H1 (cell line): ENCODE measurements around the gene GAST. TPM values are rescaled to one million over a fixed set of nuclear protein-coding genes. Genes with fewer than 3 reads are reported as not detected.
A peak's percentile ranks its signal among the peaks of the same experiment; 100 is the strongest.

Source experiments
- CTCF ChIA-PET: fragments of 300-600 bp; sonication (Branson Sonifier 250); formaldehyde crosslinking; loops from one replicate; lab custom pipeline; 2021; ENCODE audit not compliant: partially characterized antibody; lab: Charles Lee
- POLR2A ChIA-PET: fragments of 300-600 bp; sonication (Branson Sonifier 250); formaldehyde crosslinking; loops from one replicate; lab custom pipeline; 2021; ENCODE audit warnings: inconsistent platforms; ENCODE audit not compliant: partially characterized antibody; lab: Charles Lee
- DNase-seq, 2 experiments: peaks; one replicate each; pipeline versions ENCODE4 v3.0.0 to v3.0.0-alpha.2; 2010 to 2022; ENCODE audit warnings: low spot score in 2 of 2, low read depth in 1 of 2, mixed read lengths in 1 of 2
- FAIRE-seq: peaks from 2 replicates; lab custom pipeline; 2011; peaks lifted over from hg19 to GRCh38; lab: Jason Lieb, UNC
- H2AFZ ChIP-seq: 2 replicates; pipeline ENCODE4 v1.8.1; 2012; ENCODE audit warnings: low read length, inconsistent platforms
- H2AK5ac ChIP-seq: 2 replicates; pipeline ENCODE4 v1.6.1; 2013; ENCODE audit warnings: low read depth, low read length
- H2BK120ac ChIP-seq: replicated peaks from 2 replicates; pipeline ENCODE3; 2013; ENCODE audit warnings: low read depth, low read length, inconsistent platforms
- H2BK12ac ChIP-seq: 2 replicates; pipeline ENCODE4 v1.6.1; 2013; ENCODE audit warnings: low read depth, low read length
- H2BK15ac ChIP-seq: 2 replicates; pipeline ENCODE4 v1.6.1; 2013; ENCODE audit warnings: low read length
- H2BK20ac ChIP-seq: 2 replicates; pipeline ENCODE4 v1.6.1; 2013; ENCODE audit warnings: low read length
- H2BK5ac ChIP-seq: 2 replicates; pipeline ENCODE4 v1.6.1; 2013; ENCODE audit warnings: low read depth, low read length
- H3K14ac ChIP-seq: 2 replicates; pipeline ENCODE4 v1.6.1; 2013; ENCODE audit warnings: inconsistent platforms; ENCODE audit not compliant: insufficient read length
- H3K18ac ChIP-seq: 2 replicates; pipeline ENCODE4 v1.6.1; 2013; ENCODE audit warnings: low read length; ENCODE audit errors: extremely low read depth
- H3K23ac ChIP-seq: 2 replicates; pipeline ENCODE4 v1.6.1; 2013; ENCODE audit warnings: inconsistent platforms; ENCODE audit not compliant: insufficient read length
- H3K23me2 ChIP-seq: 2 replicates; pipeline ENCODE4 v1.6.1; 2013; ENCODE audit warnings: low read depth, low read length
- H3K27ac ChIP-seq: 2 replicates; pipeline ENCODE4 v1.6.1; 2011; ENCODE audit warnings: low read depth, low read length, inconsistent platforms
- H3K27me3 ChIP-seq, 4 experiments: replicated peaks in 1 of 4; 1 replicate in 1 of 4; 2 replicates in 3 of 4; pipeline versions ENCODE4 v1.6.1 to v1.8.1; 2011 to 2013; ENCODE audit warnings: low read length in 3 of 4, mild to moderate bottlenecking in 3 of 4, inconsistent platforms in 2 of 4, mixed read lengths in 2 of 4, moderate library complexity in 1 of 4; ENCODE audit not compliant: control insufficient read depth in 3 of 4, insufficient read depth in 3 of 4; ENCODE audit errors: extremely low read depth in 1 of 4
- H3K36me3 ChIP-seq, 4 experiments: 2 replicates each; pipeline versions ENCODE4 v1.6.1 to v1.8.1; 2011 to 2013; ENCODE audit warnings: mild to moderate bottlenecking in 4 of 4, low read length in 3 of 4, moderate library complexity in 2 of 4, control low read depth in 1 of 4, inconsistent platforms in 1 of 4; ENCODE audit not compliant: insufficient read depth in 4 of 4, control insufficient read depth in 2 of 4
- H3K4ac ChIP-seq: replicated peaks from 2 replicates; pipeline ENCODE3; 2013; ENCODE audit warnings: low read length, low read depth, mixed read lengths, inconsistent platforms; ENCODE audit not compliant: insufficient read length
- H3K4me1 ChIP-seq, 4 experiments: replicated peaks in 1 of 4; 1 replicate in 1 of 4; 2 replicates in 3 of 4; pipeline versions ENCODE4 v1.6.1 to v1.8.1; 2011 to 2013; ENCODE audit warnings: low read length in 3 of 4, inconsistent platforms in 2 of 4, mixed read lengths in 1 of 4; ENCODE audit not compliant: insufficient read depth in 4 of 4, control insufficient read depth in 3 of 4
- H3K4me2 ChIP-seq, 2 experiments: 2 replicates each; pipeline versions ENCODE4 v1.6.1 to v1.8.1; 2011 to 2013; ENCODE audit warnings: low read depth in 2 of 2, low read length in 2 of 2, control low read depth in 1 of 2, inconsistent platforms in 1 of 2, mild to moderate bottlenecking in 1 of 2; ENCODE audit not compliant: insufficient read depth in 1 of 2
- H3K4me3 ChIP-seq, 4 experiments: fragments of 200-600, 300-600 bp in 1 of 4; sonication (generic), shearing (Covaris generic), sonication (Bioruptor Twin) in 1 of 4; 2 replicates each; pipeline versions ENCODE4 v1.5.1 to v1.8.1; 2011 to 2016; ENCODE audit warnings: low read length in 4 of 4, low read depth in 3 of 4, control low read depth in 2 of 4, inconsistent platforms in 2 of 4, mild to moderate bottlenecking in 2 of 4, mixed read lengths in 1 of 4, moderate library complexity in 1 of 4; ENCODE audit not compliant: insufficient read depth in 2 of 4; ENCODE audit errors: extremely low read depth in 1 of 4
- H3K56ac ChIP-seq: replicated peaks from 2 replicates; pipeline ENCODE3; 2013; ENCODE audit warnings: low read depth, mild to moderate bottlenecking, mixed read lengths, low read length, inconsistent platforms; ENCODE audit not compliant: insufficient read length
- H3K79me1 ChIP-seq: 2 replicates; pipeline ENCODE4 v1.6.1; 2013; ENCODE audit warnings: low read depth, low read length, control low read depth
- H3K79me2 ChIP-seq, 2 experiments: 2 replicates each; pipeline versions ENCODE4 v1.6.1 to v1.8.1; 2012 to 2013; ENCODE audit warnings: low read length in 2 of 2, mild to moderate bottlenecking in 2 of 2, inconsistent platforms in 1 of 2; ENCODE audit not compliant: insufficient read depth in 2 of 2, control insufficient read depth in 1 of 2
- H3K9ac ChIP-seq, 4 experiments: replicated peaks in 1 of 4; 1 replicate in 1 of 4; 2 replicates in 3 of 4; pipeline versions ENCODE4 v1.6.1 to v1.8.1; 2011 to 2013; ENCODE audit warnings: low read depth in 3 of 4, low read length in 3 of 4, control low read depth in 2 of 4, mild to moderate bottlenecking in 2 of 4, moderate library complexity in 2 of 4, inconsistent platforms in 1 of 4; ENCODE audit errors: extremely low read depth in 1 of 4
- H3K9me3 ChIP-seq, 2 experiments: 2 replicates each; pipeline versions ENCODE4 v1.6.1 to v1.8.1; 2012 to 2013; ENCODE audit warnings: mild to moderate bottlenecking in 2 of 2, moderate library complexity in 2 of 2, control low read depth in 1 of 2, inconsistent platforms in 1 of 2, low read depth in 1 of 2, low read length in 1 of 2, mixed read lengths in 1 of 2; ENCODE audit not compliant: insufficient read depth in 2 of 2
- H4K20me1 ChIP-seq, 2 experiments: replicated peaks in 1 of 2; 2 replicates each; pipeline versions ENCODE3 to v1.8.1; 2011 to 2013; ENCODE audit warnings: inconsistent platforms in 2 of 2, low read length in 2 of 2, mild to moderate bottlenecking in 1 of 2; ENCODE audit not compliant: insufficient read depth in 2 of 2, control insufficient read depth in 1 of 2
- H4K5ac ChIP-seq: 2 replicates; pipeline ENCODE4 v1.6.1; 2013; ENCODE audit warnings: low read length, low read depth, mixed read lengths, inconsistent platforms; ENCODE audit not compliant: insufficient read length
- H4K8ac ChIP-seq: 2 replicates; pipeline ENCODE4 v1.8.0; 2013; ENCODE audit warnings: mild to moderate bottlenecking, moderate library complexity, low read length, inconsistent platforms; ENCODE audit not compliant: insufficient read depth; ENCODE audit errors: extremely low read depth
- H4K91ac ChIP-seq: replicated peaks from 2 replicates; pipeline ENCODE3; 2013; ENCODE audit warnings: low read length, mixed read lengths, inconsistent platforms; ENCODE audit not compliant: insufficient read length
- ATF3 ChIP-seq: IDR thresholded peaks from 2 replicates; pipeline ENCODE4 v1.6.1; 2011; ENCODE audit warnings: low read depth, mild to moderate bottlenecking, low read length; ENCODE audit not compliant: insufficient read depth
- JUN ChIP-seq: IDR thresholded peaks from 2 replicates; pipeline ENCODE4 v1.6.1; 2011; ENCODE audit warnings: low read depth, mild to moderate bottlenecking, improper control_type of control experiment, low read length
- PHF8 ChIP-seq: fragments of 200-600 bp; sonication (generic); conservative IDR thresholded peaks from 2 replicates; pipeline ENCODE4 v1.7.1; 2012; ENCODE audit warnings: low read depth, mild to moderate bottlenecking, inconsistent platforms, low read length, moderate library complexity
- POU5F1 ChIP-seq: IDR thresholded peaks from 2 replicates; pipeline ENCODE4 v1.6.1; 2011; ENCODE audit warnings: low read depth, mild to moderate bottlenecking, low read length, moderate library complexity
- SAP30 ChIP-seq: fragments of 300-600 bp; sonication (generic); IDR thresholded peaks from 2 replicates; pipeline ENCODE4 v1.7.1; 2012; ENCODE audit warnings: low read length, moderate library complexity, mild to moderate bottlenecking, inconsistent platforms; ENCODE audit not compliant: insufficient read depth, insufficient replicate concordance
- SRF ChIP-seq: IDR thresholded peaks from 2 replicates; pipeline ENCODE4 v1.6.1; 2011; ENCODE audit warnings: mild to moderate bottlenecking, low read depth, low read length, moderate library complexity
- USF2 ChIP-seq: IDR thresholded peaks from 2 replicates; pipeline ENCODE4 v1.6.1; 2011; ENCODE audit warnings: low read length, improper control_type of control experiment
- YY1 ChIP-seq: IDR thresholded peaks from 2 replicates; pipeline ENCODE4 v1.6.1; 2011; ENCODE audit warnings: low read depth, mild to moderate bottlenecking, low read length
- ZNF274 ChIP-seq: IDR thresholded peaks from 2 replicates; pipeline ENCODE4 v1.7.0; 2012; ENCODE audit warnings: low read length, borderline replicate concordance; ENCODE audit errors: extremely low read depth
- WGBS, 2 experiments: shearing (Covaris generic) in 1 of 2; methylation state at CpG; one replicate each; pipeline versions ENCODE4 v1.1.6 to v1.1.7; 2013 to 2015; ENCODE audit warnings: low lambda C conversion rate in 2 of 2, mixed read lengths in 2 of 2, inconsistent platforms in 1 of 2, low coverage in 1 of 2, missing lambda C conversion rate in 1 of 2; ENCODE audit not compliant: insufficient replicate concordance in 2 of 2, insufficient coverage in 1 of 2, insufficient read length in 1 of 2; ENCODE audit errors: extremely low coverage in 1 of 2, missing lambda C conversion rate in 1 of 2; 5-methylcytosine and 5-hydroxymethylcytosine counted together
- polyA plus RNA-seq, 7 experiments: library from polyadenylated mRNA; depleted of rRNA in 3 of 7; stranded (reverse) in 5 of 7; unstranded in 2 of 7; fragments of >200 nt in 5 of 7; fragments of 200-250 nt in 2 of 7; gene quantifications; 1 replicate in 5 of 7; 2 replicates in 1 of 7; 4 replicates in 1 of 7; pipeline versions ENCODE4 v1.2.1 to v1.2.3, GENCODE V29; 2011 to 2013; ENCODE audit warnings: missing spikeins in 2 of 7, mixed read lengths in 2 of 7
- total RNA-seq: library from RNA; stranded (reverse); fragmentation: NEBNext Ultra II Directional; extraction: Animal tissue kit (Norgen Biotek cat#: 25700); gene quantifications from 2 replicates; pipeline ENCODE4 v1.2.1, GENCODE V29; 2021

GAST gene
- total and polyA plus RNA-seq, 2 of the 8 experiments (the other 6 are each of a cell fraction or from before 2014, with no cell fraction given): not detected

- no peak for DNase-seq
These were observed 25.5 kb downstream of the GAST start for GRCh38 chr17:41737680-41738023.

More at GRCh38 chr17:41737680-41738023, 25.5 kb downstream of the GAST start:
- no peak overlapping the region; the same call in 1 of the 2 replicates for H2BK5ac ChIP-seq
- no peak overlapping the region for H4K91ac ChIP-seq
- H3K14ac ChIP-seq: no peak overlapping the region
- ChIA-PET POLR2A (interaction anchor here (0.7 to 18.3 kb wide), 11 partner anchors 15 to 143 kb away, joined by 3 to 215 read pairs (median 6); partner anchors contain the start of genes EIF1, FKBP10, JUP and KLHL11), CTCF (interaction anchor here (0.6 to 3.6 kb wide), 40 partner anchors 8 to 402 kb away, joined by 3 to 43 read pairs (median 4); partner anchors contain the start of genes DHX58, JUP and P3H4)
- no peak overlapping the region for H4K5ac ChIP-seq
- 0 out of 2 replicates have a peak overlapping the region, but pooled peaks have one; percentile 61 for H2BK20ac ChIP-seq
- no peak overlapping the region for H3K4me3 ChIP-seq
- H3K23me2 ChIP-seq: peaks cover 13% of the 10 kb centered on the region
- no peaks in the 10 kb centered on the region for H3K9me3 ChIP-seq
- no peak overlapping the region for H2BK12ac ChIP-seq
- H4K8ac ChIP-seq: no peak overlapping the region
- no peak overlapping the region for H3K23ac ChIP-seq
- H3K18ac ChIP-seq: no peak overlapping the region; the same call in 1 of the 2 replicates
- no peaks in the 10 kb centered on the region for H3K79me2 ChIP-seq
- no peak overlapping the region for H2AFZ ChIP-seq
- TF ChIP-seq ATF3 (no peak), SRF (no peak), PHF8 (no peak), YY1 (no peak), POU5F1 (no peak), ZNF274 (no peak), SAP30 (no peak), USF2 (no peak), JUN (no peak)
- H3K4me2 ChIP-seq: no peak overlapping the region
- peak overlapping the region; percentile 72; the same call in 1 of the 2 replicates for H2BK15ac ChIP-seq
- no peak overlapping the region for H3K4ac ChIP-seq
- peaks cover 0 to 11% (median 8%) of the 10 kb centered on the region in 4 experiments; a peak in 6 of 7 replicates for H3K4me1 ChIP-seq
- H2AK5ac ChIP-seq: no peak overlapping the region
- H3K36me3 ChIP-seq: no peaks in the 10 kb centered on the region
- no peak for FAIRE-seq
- H3K9ac ChIP-seq: no peak overlapping the region
- H3K79me1 ChIP-seq: no peaks in the 10 kb centered on the region
- H3K56ac ChIP-seq: no peak overlapping the region
- no peak overlapping the region for H3K27ac ChIP-seq
- H4K20me1 ChIP-seq: peaks cover 1 to 5% of the 10 kb centered on the region in 2 experiments
- WGBS, 2 experiments: 74% methylated on average over 5 of the region's 5 CpGs; no CpG with 5 or more reads in 1 of the 2 experiments
- peaks cover 16 to 51% (median 38%) of the 10 kb centered on the region in 4 experiments for H3K27me3 ChIP-seq
- no peak overlapping the region for H2BK120ac ChIP-seq
